Caco-2 (cell line): Measurements from ENCODE around the gene TNFAIP8. TPM values are rescaled to one million over a fixed set of nuclear protein-coding genes. Genes with fewer than 3 reads are reported as not detected.
A peak's percentile ranks its signal among the peaks of the same experiment; 100 is the strongest.

Source experiments
- BruUV-seq: library from RNA; stranded (reverse); fragments of 400-500 nt; replicated peaks from 2 replicates; lab custom pipeline; 2021; lab: Mats Ljungman, UMichigan
- CTCF ChIA-PET: fragments of 300-600 bp; sonication (Branson Sonifier 250); formaldehyde crosslinking; loops from one replicate; lab custom pipeline; 2022; ENCODE audit warnings: antibody characterized with exemption; lab: Charles Lee
- POLR2A ChIA-PET: fragments of 300-600 bp; sonication (Branson Sonifier 250); formaldehyde crosslinking; loops from one replicate; lab custom pipeline; 2022; ENCODE audit warnings: antibody characterized with exemption; lab: Charles Lee
- DNase-seq, 2 experiments: peaks; one replicate each; pipeline versions ENCODE4 v3.0.0 to v3.0.0-alpha.2; 2020 to 2022
- H3K27me3 ChIP-seq: replicated peaks from 2 replicates; pipeline ENCODE4 v1.6.0; 2011; ENCODE audit warnings: low read length; ENCODE audit not compliant: control insufficient read depth, insufficient read depth
- H3K36me3 ChIP-seq: 2 replicates; pipeline ENCODE4 v1.5.1; 2011; ENCODE audit warnings: low read length; ENCODE audit not compliant: control insufficient read depth, insufficient read depth
- H3K4me1 ChIP-seq: fragments of 250-450 bp; sonication (Bioruptor Pico); 2 replicates; pipeline ENCODE4 v1.5.1; 2020; ENCODE audit warnings: mild to moderate bottlenecking
- H3K4me3 ChIP-seq: 2 replicates; pipeline ENCODE4 v1.5.1; 2011; ENCODE audit warnings: low read depth, mild to moderate bottlenecking, control low read depth, low read length
- H3K9me3 ChIP-seq: fragments of 250-450 bp; sonication (Bioruptor Pico); 2 replicates; pipeline ENCODE4 v1.5.1; 2020; ENCODE audit warnings: mild to moderate bottlenecking, moderate library complexity
- H3K27ac Mint-ChIP-seq: one replicate; pipeline ENCODE4 v1.8.0; 2022; ENCODE audit warnings: mixed read lengths; ENCODE audit not compliant: unreplicated experiment
- H3K27me3 Mint-ChIP-seq: one replicate; pipeline ENCODE4 v1.8.0; 2022; ENCODE audit warnings: mixed read lengths; ENCODE audit not compliant: insufficient read depth, unreplicated experiment
- H3K36me3 Mint-ChIP-seq: one replicate; pipeline ENCODE4 v1.8.0; 2022; ENCODE audit warnings: mild to moderate bottlenecking, mixed read lengths; ENCODE audit not compliant: insufficient read depth, unreplicated experiment
- H3K4me1 Mint-ChIP-seq: one replicate; pipeline ENCODE4 v1.8.0; 2022; ENCODE audit warnings: low read depth, mixed read lengths; ENCODE audit not compliant: unreplicated experiment
- H3K4me3 Mint-ChIP-seq: one replicate; pipeline ENCODE4 v1.8.0; 2022; ENCODE audit warnings: mild to moderate bottlenecking, moderate library complexity, mixed read lengths; ENCODE audit not compliant: unreplicated experiment
- H3K9me3 Mint-ChIP-seq: one replicate; pipeline ENCODE4 v1.8.0; 2022; ENCODE audit warnings: mixed read lengths; ENCODE audit not compliant: unreplicated experiment
- CTCF ChIP-seq, 2 experiments: fragments of 200-600 bp in 1 of 2; IDR thresholded peaks; 1 replicate in 1 of 2; 2 replicates in 1 of 2; pipeline versions ENCODE4 v1.5.1 to v1.8.0; 2011 to 2022; ENCODE audit warnings: antibody characterized with exemption in 1 of 2, control low read depth in 1 of 2, inconsistent platforms in 1 of 2, low read depth in 1 of 2, low read length in 1 of 2, mild to moderate bottlenecking in 1 of 2, moderate library complexity in 1 of 2; ENCODE audit not compliant: insufficient read depth in 1 of 2, severe bottlenecking in 1 of 2, unreplicated experiment in 1 of 2
- intact Hi-C: fragments of 100-400 bp; cut with micrococcal nuclease; formaldehyde crosslinking; loops from one replicate; pipeline ENCODE4 v1.10.0; 2022; ENCODE audit not compliant: unreplicated experiment
- total RNA-seq: library from RNA; stranded (reverse); gene quantifications from 2 replicates; pipeline ENCODE4 v1.2.3, GENCODE V29; 2022

The TNFAIP8 gene
- total RNA-seq, 1 experiment from 2014 or later: 7.4 TPM

GRCh38 chr5:119398727-119399466, 43.1 kb downstream of the TNFAIP8 start:
- intact Hi-C loops: no loop called here
- H3K4me1 ChIP-seq: peaks cover 8% of the 10 kb centered on the region; the same call in 1 of the 2 replicates
- Mint-ChIP-seq H3K9me3 (no peaks in the 10 kb centered on the region), H3K36me3 (no peaks in the 10 kb centered on the region), H3K27me3 (no peaks in the 10 kb centered on the region), H3K4me1 (peaks cover 7% of the 10 kb centered on the region), H3K4me3 (no peak overlapping the region), H3K27ac (no peak overlapping the region)
- H3K36me3 ChIP-seq: no peaks in the 10 kb centered on the region
- no TSS peak for BruUV-seq
- no peak overlapping the region for H3K4me3 ChIP-seq
- no peak for DNase-seq
- H3K9me3 ChIP-seq: no peaks in the 10 kb centered on the region
- no peaks in the 10 kb centered on the region for H3K27me3 ChIP-seq
- ChIA-PET POLR2A (no interaction called here), CTCF (no interaction called here)
- TF ChIP-seq CTCF (IDR thresholded peaks at IDR 0.05; ENCODE audit: insufficient read depth in 1 of 2, low read depth in 1 of 2, low read length in 1 of 2, severe bottlenecking in 1 of 2, unreplicated experiment in 1 of 2): no peak

GRCh38 chr5:119400245-119400644, 44.4 kb downstream of the TNFAIP8 start:
- Mint-ChIP-seq H3K9me3 (no peaks in the 10 kb centered on the region), H3K27me3 (no peaks in the 10 kb centered on the region), H3K4me1 (peaks cover 7% of the 10 kb centered on the region), H3K4me3 (no peak overlapping the region), H3K36me3 (no peaks in the 10 kb centered on the region), H3K27ac (peak overlapping the region; percentile 21)
- no peak for TF ChIP-seq CTCF (IDR thresholded peaks at IDR 0.05; ENCODE audit: insufficient read depth in 1 of 2, low read depth in 1 of 2, low read length in 1 of 2, severe bottlenecking in 1 of 2, unreplicated experiment in 1 of 2)
- DNase-seq: peak; percentile 51 to 76
- ChIA-PET CTCF (no interaction called here), POLR2A (no interaction called here)
- H3K4me3 ChIP-seq: no peak overlapping the region
- no peaks in the 10 kb centered on the region for H3K36me3 ChIP-seq
- H3K4me1 ChIP-seq: peaks cover 8% of the 10 kb centered on the region; the same call in 1 of the 2 replicates
- BruUV-seq: no TSS peak
- H3K27me3 ChIP-seq: no peaks in the 10 kb centered on the region
- no peaks in the 10 kb centered on the region for H3K9me3 ChIP-seq
- intact Hi-C loops: loop anchor here (1.0 to 2.0 kb wide), 2 partner anchors 21 to 39 kb away; no protein-coding TSS in a partner anchor

- no TSS peak for BruUV-seq
- Mint-ChIP-seq H3K36me3 (no peaks in the 10 kb centered on the region), H3K4me1 (peaks cover 7% of the 10 kb centered on the region), H3K4me3 (no peak overlapping the region), H3K27me3 (no peaks in the 10 kb centered on the region), H3K27ac (no peak overlapping the region), H3K9me3 (no peaks in the 10 kb centered on the region)
- Histone ChIP-seq H3K36me3 (no peaks in the 10 kb centered on the region), H3K9me3 (no peaks in the 10 kb centered on the region), H3K4me3 (no peak overlapping the region), H3K4me1 (peaks cover 8% of the 10 kb centered on the region; the same call in 1 of the 2 replicates), H3K27me3 (no peaks in the 10 kb centered on the region)
- TF ChIP-seq CTCF (IDR thresholded peaks at IDR 0.05; ENCODE audit: insufficient read depth in 1 of 2, low read depth in 1 of 2, low read length in 1 of 2, severe bottlenecking in 1 of 2, unreplicated experiment in 1 of 2): no peak
- POLR2A ChIA-PET: no interaction called here
- no peak for DNase-seq
- intact Hi-C loops: no loop called here
- CTCF ChIA-PET: interaction anchor here (1.1 kb wide), 1 partner anchor 10 kb away, joined by 3 read pairs; no protein-coding TSS in a partner anchor
Measured at GRCh38 chr5:119402081-119402480, 46.3 kb downstream of the TNFAIP8 start.
